MG63 (cell line): ENCODE data around the gene SLC35F6. TPM values are rescaled to one million over a fixed set of nuclear protein-coding genes. Genes with fewer than 3 reads are reported as not detected.
"Not testable (repeated sequence)": the region's sequence is repeated elsewhere in the genome, so short reads cannot be mapped to it uniquely, and the experiment has no call there.

Experiments used
- DNase-seq: peaks from one replicate; pipeline ENCODE4 v3.0.0-alpha.2; 2020
- H3K27me3 ChIP-seq: fragments of 250-450 bp; sonication (Bioruptor Pico); 2 replicates; pipeline ENCODE4 v1.5.1; 2020; ENCODE audit warnings: mild to moderate bottlenecking, moderate library complexity
- H3K36me3 ChIP-seq: fragments of 250-450 bp; sonication (Bioruptor Pico); 2 replicates; pipeline ENCODE4 v1.5.1; 2020; ENCODE audit warnings: mild to moderate bottlenecking, moderate library complexity
- H3K4me3 ChIP-seq: fragments of 250-450 bp; sonication (Bioruptor Pico); 2 replicates; pipeline ENCODE4 v1.5.1; 2020; ENCODE audit warnings: mild to moderate bottlenecking, moderate library complexity
- H3K9me3 ChIP-seq: fragments of 250-450 bp; sonication (Bioruptor Pico); 2 replicates; pipeline ENCODE4 v1.5.1; 2020; ENCODE audit warnings: mild to moderate bottlenecking, moderate library complexity
- total RNA-seq: library from RNA; depleted of rRNA; stranded (reverse); fragments of >200 nt; shearing (Covaris generic); gene quantifications from 2 replicates; pipeline ENCODE4 v1.2.3, GENCODE V29; 2014; ENCODE audit warnings: low replicate concordance

SLC35F6 gene
- total RNA-seq, 1 experiment from 2014 or later = 31.0 TPM

DNA sequence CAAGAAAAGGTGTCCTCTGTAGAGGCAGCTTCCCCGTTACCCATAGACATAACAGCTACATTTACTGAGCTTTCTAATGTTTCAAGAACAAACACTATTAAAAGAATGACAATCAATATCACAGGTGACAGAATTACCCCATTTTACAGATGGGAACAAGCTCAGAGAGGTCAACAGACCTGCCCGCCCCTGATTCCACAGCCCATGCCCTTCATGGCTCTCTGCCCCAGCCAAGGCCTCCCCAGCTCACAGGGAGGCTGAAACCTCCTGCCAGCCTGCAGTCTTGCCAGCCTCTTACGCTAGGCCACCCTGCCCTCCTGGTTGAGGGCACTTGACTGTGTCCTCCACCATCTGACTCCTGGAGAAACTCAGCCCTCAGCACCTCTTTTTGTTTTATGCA, 19.1 kb upstream of the SLC35F6 start:
- DNase-seq = no peak
- no peaks in the 10 kb centered on the region for H3K27me3 ChIP-seq

DNA sequence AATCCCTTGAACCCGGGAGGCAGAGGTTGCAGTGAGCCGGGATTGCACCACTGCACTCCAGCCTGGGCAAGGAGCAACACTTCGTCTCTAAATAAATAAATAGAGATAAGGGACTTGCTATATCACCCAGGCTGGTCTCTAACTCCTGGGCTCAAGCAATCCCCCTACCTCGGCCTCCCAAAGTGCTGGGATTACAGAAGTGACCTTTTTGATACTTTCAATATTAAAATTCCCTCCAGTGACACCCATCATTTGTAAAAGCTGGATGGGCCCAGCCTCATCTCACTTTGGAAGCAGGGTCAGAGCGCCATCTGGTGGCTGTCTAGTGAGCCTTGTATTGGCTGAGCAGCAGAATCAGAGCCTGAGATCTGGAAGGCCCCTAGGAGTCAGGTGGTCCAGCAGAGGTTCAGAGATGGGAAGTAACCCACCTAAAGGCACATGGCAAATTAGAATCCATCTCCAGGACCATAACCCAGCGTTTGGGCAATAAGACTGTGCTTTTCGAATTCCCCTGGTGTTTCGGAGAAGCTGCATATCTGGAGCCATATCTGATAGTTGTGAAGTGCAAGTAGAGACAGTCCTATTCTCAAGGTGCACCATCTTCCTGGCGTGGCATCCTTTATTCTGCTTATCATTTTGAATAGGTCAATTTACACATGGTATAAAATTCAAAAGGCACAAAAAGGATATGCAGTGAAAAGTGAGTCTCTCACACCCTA, 18.3 kb upstream of the SLC35F6 start:
- DNase-seq = peak; percentile 59
- Histone ChIP-seq H3K4me3 (no peak overlapping the region), H3K36me3 (no peaks in the 10 kb centered on the region), H3K27me3 (no peaks in the 10 kb centered on the region), H3K9me3 (no peaks in the 10 kb centered on the region)

More for the DNA sequence above, 19.1 kb upstream of the SLC35F6 start:
- Histone ChIP-seq H3K9me3 (no peaks in the 10 kb centered on the region), H3K36me3 (no peaks in the 10 kb centered on the region), H3K4me3 (no peak overlapping the region)

DNA sequence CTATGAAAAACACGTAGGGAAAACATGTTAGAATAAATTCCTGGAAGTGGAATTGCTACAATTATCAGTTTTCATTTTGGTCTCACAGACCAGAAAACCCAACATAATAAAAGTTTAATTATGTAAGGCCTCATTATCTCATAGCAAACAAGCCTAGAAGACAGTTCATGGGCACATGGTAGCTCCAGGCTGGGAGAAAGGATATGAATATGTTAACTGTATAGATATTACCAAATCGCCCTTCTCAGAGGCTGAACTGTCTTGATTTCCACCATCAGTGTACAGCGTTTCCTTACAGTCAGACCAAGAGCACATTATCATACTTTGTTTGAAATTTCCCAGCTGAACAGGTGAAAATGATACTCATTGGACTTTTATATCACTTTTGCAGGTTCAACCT, 17.1 kb upstream of the SLC35F6 start:
- no peaks in the 10 kb centered on the region; the same call in 1 of the 2 replicates for H3K9me3 ChIP-seq
- H3K36me3 ChIP-seq = no peaks in the 10 kb centered on the region
- DNase-seq = no peak
- no peak overlapping the region for H3K4me3 ChIP-seq
- no peaks in the 10 kb centered on the region for H3K27me3 ChIP-seq

DNA sequence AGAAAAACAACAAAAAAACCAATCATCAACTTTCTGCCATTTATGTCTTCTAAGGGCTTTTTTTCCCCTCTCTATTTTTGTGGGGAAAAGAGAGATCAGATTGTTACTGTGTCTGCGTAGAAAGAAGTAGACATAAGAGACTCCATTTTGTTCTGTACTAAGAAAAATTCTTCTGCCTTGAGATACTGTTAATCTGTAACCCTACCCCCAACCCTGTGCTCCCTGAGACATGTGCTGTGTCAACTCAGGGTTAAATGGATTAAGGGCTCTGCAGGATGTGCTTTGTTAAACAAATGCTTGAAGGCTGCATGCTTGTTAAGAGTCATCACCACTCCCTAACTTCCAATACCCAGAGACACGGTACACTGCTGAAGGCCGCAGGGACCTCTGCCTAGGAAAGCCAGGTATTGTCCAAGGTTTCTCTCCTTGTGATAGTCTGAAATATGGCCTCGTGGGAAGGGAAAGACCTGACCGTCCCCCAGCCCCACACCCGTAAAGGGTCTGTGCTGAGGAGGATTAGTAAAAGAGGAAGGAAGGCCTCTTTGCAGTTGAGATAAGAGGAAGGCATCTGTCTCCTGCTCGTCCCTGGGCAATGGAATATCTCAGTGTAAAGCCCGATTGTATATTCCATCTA, 14.2 kb upstream of the SLC35F6 start:
- H3K27me3 ChIP-seq, H3K4me3 ChIP-seq, H3K9me3 ChIP-seq, H3K36me3 ChIP-seq: not testable (repeated sequence)
- DNase-seq = peak; percentile 18

DNA sequence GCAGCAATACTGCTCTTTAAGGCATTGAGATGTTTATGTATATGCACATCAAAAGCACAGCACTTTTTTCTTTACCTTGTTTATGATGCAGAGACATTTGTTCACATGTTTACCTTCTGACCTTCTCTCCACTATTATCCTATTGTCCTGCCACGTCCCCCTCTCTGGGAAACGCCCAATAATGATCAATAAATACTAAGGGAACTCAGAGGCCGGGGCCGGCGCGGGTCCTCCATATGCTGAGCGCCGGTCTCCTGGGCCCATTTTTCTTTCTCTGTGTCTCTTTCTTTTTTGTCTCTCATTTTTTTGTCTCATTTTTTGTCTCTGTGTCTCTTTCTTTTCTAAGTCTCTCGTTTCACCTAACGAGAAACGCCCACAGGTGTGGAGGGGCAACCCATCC, 13.6 kb upstream of the SLC35F6 start:
- H3K36me3 ChIP-seq, H3K4me3 ChIP-seq, H3K9me3 ChIP-seq, DNase-seq, H3K27me3 ChIP-seq: not testable (repeated sequence)

DNA sequence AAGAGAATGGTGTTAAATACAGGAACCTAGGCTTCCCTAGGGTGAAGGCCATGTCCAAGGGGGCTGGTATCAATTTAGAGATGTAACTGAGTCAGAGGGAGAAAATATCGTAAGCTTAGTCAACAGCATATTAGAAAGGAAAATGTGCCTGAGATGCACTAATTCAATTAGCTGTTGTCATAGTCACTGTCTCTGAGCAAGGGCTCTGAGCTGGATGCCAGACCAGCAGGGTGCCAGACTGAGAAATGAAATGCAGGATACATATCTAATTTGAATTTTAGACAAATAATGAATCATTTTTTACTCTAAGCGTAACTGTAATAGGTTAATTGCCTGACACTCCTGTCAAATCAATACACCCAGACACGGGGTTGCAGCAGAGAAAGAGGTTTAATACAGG, 11.4 kb upstream of the SLC35F6 start:
- Histone ChIP-seq H3K4me3 (no peak overlapping the region), H3K36me3 (no peaks in the 10 kb centered on the region), H3K27me3 (no peaks in the 10 kb centered on the region), H3K9me3 (no peaks in the 10 kb centered on the region; the same call in 1 of the 2 replicates)
- DNase-seq = peak; percentile 40

DNA sequence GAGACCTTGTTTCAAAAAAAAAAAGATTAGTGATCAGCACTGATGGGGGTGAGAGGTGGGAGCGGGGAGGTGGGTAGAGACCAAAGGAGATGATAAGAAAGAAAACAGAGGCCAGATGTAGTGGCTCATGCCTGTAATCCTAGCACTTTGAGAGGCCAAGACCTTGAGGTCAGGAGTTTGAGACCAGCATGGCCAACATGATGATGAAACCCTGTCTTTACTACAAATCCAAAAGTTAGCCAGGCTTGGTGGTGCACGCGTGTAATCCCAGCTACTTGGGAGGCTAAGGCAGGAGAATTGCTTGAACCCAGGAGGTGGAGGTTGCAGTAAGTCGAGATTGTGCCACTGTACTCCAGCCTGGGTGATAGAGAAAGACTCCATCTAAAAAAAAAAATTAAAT, 9.5 kb upstream of the SLC35F6 start:
- Histone ChIP-seq H3K27me3 (no peaks in the 10 kb centered on the region), H3K9me3 (no peaks in the 10 kb centered on the region; the same call in 1 of the 2 replicates), H3K36me3 (no peaks in the 10 kb centered on the region), H3K4me3 (no peak overlapping the region)
- DNase-seq = no peak

DNA sequence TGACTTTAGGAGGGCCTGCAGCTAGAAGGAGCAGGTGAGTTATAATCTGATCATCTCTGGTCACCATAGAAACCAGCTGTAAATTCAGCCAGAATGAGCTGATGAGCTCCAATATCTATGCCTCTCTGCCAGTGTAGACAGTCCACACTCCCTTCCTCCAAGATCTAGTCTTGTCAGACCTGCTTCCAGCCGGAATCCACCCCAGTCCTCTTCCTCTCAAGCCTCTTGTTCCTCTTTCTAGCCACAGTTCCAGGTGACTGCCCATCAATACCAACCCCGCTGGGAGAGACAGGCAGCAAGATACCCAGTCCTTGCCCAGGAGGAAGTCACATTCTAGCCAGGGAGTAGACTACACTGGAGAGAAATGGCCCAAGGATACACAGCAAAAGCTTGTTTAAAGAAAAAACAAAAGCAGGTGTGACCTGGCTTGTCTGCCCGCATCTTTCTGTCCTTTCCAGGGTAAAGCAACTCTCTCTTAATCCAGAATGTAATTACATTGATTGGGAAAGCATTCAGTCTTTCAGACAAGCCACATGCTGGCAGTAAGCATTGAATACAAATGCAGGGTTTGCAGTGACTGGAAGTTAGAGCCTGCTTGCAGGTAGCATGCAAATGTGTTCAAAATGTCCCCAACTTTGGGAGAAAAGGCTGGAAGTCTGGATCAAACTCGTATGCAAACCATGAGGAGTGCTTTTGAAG, 9.0 kb upstream of the SLC35F6 start:
- DNase-seq = no peak
- no peak overlapping the region for H3K4me3 ChIP-seq
- H3K36me3 ChIP-seq = no peaks in the 10 kb centered on the region
- H3K9me3 ChIP-seq = no peaks in the 10 kb centered on the region; the same call in 1 of the 2 replicates
- H3K27me3 ChIP-seq = no peaks in the 10 kb centered on the region

DNA sequence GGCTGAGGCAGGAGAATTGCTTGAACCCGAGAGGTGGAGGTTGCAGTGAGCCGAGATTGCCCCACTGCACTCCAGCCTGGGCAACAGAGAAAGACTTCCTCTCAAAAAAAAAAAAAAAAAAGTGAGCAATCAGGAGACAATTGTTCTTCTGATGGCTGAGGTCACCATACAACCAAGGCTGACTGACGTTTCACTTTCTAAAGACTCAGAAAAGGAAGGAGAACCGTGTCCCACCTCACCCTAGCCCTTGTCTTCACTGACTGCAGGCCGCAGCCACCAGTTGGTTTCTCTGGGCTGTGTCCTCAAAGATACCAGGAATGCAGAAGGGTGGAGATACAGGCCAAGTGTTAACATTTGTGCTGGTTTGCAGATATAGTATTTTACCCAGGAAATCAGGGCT, 7.7 kb upstream of the SLC35F6 start:
- Histone ChIP-seq H3K4me3 (no peak overlapping the region), H3K9me3 (no peaks in the 10 kb centered on the region; the same call in 1 of the 2 replicates), H3K27me3 (no peaks in the 10 kb centered on the region), H3K36me3 (no peaks in the 10 kb centered on the region)
- DNase-seq = no peak

DNA sequence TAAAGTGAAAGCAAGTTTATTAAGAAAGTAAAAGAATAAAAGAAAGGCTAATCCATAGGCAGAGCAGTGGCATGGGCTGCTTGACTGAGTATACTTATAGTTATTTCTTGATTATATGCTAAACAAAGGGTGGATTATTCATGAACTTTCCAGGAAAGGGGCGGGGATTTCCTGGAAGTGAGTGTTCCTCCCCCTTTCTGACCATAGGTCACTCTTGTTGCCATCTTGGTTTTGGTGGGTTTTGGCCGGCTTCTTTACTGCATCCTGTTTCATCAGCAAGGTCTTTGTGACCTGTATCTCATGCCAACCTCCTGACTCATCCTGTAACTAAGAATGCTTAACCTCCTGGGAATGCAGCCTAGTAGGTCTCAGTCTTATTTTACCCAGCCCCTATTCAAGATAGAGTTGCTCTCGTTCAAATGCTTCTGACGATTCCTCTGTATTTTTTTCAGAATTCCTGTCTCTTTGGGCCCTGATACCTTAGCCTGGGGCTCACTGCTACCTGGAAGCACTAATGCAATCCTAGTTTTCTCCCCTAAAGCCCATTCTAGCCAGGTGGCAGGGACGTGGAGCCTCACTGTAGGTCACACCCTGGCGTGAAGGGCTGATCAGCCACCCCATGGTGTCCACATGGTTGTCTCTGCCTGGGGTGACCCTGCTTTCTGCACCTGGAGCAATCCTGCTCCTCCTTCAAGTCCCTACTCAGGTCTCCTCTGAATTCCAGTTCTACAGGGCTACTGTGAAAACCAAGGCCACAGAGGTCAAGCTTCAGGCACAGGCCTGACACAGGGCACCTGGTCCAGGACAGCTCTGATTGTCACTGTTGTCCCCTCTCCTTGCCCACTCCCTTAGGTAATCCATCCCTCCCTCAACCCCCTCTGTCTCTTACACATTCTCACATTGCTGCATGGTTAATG, 6.0 kb upstream of the SLC35F6 start:
- H3K9me3 ChIP-seq = no peaks in the 10 kb centered on the region; the same call in 1 of the 2 replicates
- DNase-seq = peak; percentile 95
- H3K36me3 ChIP-seq = no peaks in the 10 kb centered on the region
- H3K4me3 ChIP-seq = no peak overlapping the region
- H3K27me3 ChIP-seq = no peaks in the 10 kb centered on the region

DNA sequence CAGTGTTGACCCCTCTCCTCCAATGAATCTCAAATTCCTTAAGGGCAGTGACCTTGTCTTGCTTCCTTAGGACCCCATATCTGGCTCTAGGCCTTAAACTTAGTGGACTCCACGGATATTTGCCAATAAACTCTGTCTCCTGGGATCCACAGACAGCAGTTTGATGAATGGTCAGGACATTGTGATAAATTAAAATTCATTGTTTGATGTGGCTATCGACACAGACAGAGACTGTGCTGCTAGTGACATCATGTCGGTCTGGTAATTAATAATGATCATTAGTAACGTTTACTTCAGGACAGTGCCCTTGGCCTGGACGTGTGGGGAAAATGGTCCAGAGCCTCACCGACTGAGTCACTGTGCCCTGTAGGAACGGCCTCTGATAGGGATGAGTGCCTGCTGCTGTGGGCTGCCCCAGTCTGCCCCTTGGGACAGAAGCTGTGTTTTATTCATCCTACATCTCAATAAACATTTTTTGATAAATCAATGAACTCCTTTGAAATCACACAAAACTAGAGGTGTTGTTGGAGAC, 5.2 kb upstream of the SLC35F6 start:
- Histone ChIP-seq H3K27me3 (no peaks in the 10 kb centered on the region), H3K4me3 (no peak overlapping the region), H3K36me3 (no peaks in the 10 kb centered on the region), H3K9me3 (no peaks in the 10 kb centered on the region; the same call in 1 of the 2 replicates)
- no peak for DNase-seq

DNA sequence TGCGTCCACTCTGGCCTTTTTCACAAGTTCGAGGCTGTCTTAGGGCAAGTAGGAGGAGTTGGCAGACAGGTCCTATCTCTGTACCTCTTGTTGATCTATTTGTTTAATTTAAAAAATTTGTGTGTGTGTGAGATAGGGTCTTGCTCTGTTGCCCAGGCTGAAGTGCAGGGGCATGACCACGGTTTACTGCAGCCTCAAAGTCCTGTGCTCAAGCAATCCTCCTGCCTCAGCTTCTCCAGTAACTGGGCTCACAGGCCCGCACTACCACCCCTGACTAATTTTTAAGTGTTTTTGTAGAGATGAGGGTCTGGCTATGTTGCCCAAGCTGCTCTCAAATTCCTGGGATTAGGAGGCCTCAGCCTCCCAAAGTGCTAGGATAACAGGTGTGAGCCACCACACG, 4.2 kb upstream of the SLC35F6 start:
- Histone ChIP-seq H3K9me3 (no peaks in the 10 kb centered on the region; the same call in 1 of the 2 replicates), H3K4me3 (no peak overlapping the region), H3K27me3 (no peaks in the 10 kb centered on the region), H3K36me3 (peaks cover 7% of the 10 kb centered on the region)
- DNase-seq = no peak

DNA sequence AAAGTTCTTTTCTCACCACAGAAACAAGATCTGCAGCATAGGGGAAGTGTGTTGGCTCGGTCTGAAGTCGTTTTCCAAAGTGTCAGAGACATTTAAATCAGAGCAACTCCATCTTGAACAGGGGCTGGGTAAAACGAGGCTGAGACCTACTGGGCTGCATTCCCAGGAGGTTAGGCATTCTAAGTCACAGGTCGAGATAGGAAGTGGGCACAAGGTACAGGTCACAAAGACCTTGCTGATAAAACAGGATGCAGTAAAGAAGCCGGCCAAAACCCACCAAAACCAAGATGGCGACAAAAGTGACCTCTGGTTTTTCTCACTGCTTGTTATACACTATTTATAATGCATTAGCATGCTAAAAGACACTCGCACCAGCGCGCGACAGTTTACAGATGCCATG, 3.1 kb upstream of the SLC35F6 start:
- not testable (repeated sequence) for DNase-seq

DNA sequence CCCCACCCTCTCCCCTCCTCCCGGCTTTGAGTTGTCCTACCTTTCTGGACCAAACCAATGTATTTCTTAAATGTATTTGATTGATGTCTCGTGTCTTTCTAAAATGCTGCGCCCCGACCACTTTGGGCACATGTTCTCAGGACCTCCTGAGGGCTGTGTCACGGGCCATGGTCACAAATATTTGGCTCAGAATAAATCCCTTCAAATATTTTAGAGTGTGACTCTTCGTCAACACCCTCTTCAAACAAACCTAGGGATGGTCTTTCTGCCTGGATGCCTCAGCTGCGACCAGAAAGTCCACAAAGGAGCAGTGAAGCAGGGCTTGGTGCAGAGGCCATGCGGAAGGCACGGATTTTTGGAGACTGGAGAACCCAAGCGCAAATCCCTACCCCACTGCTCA, 1.1 kb upstream of the SLC35F6 start:
- Histone ChIP-seq H3K9me3 (no peaks in the 10 kb centered on the region; the same call in 1 of the 2 replicates), H3K4me3 (no peak overlapping the region), H3K27me3 (no peaks in the 10 kb centered on the region), H3K36me3 (peaks cover 23% of the 10 kb centered on the region)
- no peak for DNase-seq

More for the DNA sequence above, 3.1 kb upstream of the SLC35F6 start:
- H3K27me3 ChIP-seq, H3K9me3 ChIP-seq, H3K4me3 ChIP-seq: not testable (repeated sequence)
- peaks cover 15% of the 10 kb centered on the region for H3K36me3 ChIP-seq

DNA sequence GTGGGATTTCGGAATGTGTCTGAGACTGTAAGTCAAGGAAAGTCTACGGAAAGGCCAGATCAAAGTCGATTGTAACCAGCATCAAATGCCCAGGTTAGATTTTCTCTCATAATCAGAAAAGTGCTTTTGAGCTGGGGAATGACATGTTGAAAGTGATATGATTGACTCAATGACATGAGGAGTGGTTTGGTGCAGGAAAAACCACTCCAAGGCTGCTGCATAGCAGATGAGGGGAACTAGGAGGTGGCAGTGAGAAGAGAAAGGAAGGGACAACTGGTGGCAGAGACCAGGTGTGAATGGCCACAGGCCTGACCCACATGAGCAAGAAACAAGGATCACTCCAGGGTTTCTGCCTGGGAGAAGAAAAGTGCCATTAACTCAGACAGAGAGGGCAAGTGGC, 822 bp downstream of the SLC35F6 start:
- Histone ChIP-seq H3K27me3 (no peaks in the 10 kb centered on the region), H3K36me3 (peaks cover 39% of the 10 kb centered on the region), H3K9me3 (no peaks in the 10 kb centered on the region; the same call in 1 of the 2 replicates), H3K4me3 (peak overlapping the region; percentile 98)
- DNase-seq = no peak

DNA sequence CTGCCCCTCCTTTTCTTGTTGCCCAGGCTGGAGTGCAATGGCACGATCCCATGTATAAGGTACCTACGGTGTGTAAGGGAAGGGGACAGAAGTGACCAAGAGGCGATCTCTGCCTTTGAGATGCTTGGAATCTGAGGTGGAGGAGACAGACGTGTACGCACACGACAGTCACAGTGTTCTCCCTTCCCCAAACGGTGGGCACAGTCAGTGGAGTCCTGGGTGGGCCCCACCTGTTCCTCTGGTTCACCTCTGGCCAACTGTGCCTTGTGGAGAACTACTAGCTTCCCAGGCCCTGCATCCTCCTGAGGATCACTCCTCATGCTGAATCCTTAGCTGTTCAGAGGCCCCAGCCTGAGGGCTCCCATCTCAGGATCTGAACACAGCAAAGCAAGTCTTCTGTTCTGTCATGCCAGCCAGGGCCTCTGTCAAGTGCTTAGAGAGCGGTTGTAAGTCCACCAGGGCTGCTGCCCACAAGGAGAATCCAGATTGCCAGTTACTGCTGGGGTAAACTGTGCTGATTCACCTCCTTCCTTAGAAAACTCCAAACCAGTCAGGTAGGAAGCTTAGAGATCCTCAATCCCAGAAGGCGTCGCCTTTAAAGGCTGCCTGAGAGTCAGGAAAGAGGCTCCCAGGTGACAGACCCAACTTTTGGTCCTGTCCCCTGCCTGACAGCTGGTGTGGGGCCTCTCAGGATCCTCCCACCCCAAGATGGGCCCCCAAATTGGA, 1.6 kb downstream of the SLC35F6 start:
- H3K27me3 ChIP-seq = no peaks in the 10 kb centered on the region
- H3K9me3 ChIP-seq = no peaks in the 10 kb centered on the region
- DNase-seq = no peak
- H3K4me3 ChIP-seq = peak overlapping the region; percentile 98
- peaks cover 41% of the 10 kb centered on the region for H3K36me3 ChIP-seq
